Activated T-cell treated with anti-CD3 and anti-CD28 coated beads, Interleukin-2, amount 50 U/mL, for 72 hours (primary cell): Measurements from ENCODE around the gene HS6ST1. TPM values are rescaled to one million over a fixed set of nuclear protein-coding genes. Genes with fewer than 3 reads are reported as not detected.
"Not testable (repeated sequence)": the region's sequence is repeated elsewhere in the genome, so short reads cannot be mapped to it uniquely, and the experiment has no call there.

Source experiments
- ATAC-seq, 2 donors: fragments of 150-1000 bp; cut with Tn5 transposase; replicated peaks in 1 of 2; 2 replicates each; pipeline ENCODE4 v1.10.0; 2021; ENCODE audit warnings: moderate library complexity in 2 of 2, mild to moderate bottlenecking in 1 of 2
- DNase-seq, 2 donors: peaks; one replicate each; pipeline ENCODE4 v3.0.0; 2021 to 2022; ENCODE audit warnings: mixed read lengths in 1 of 2
- H3K27ac Mint-ChIP-seq: one replicate; pipeline ENCODE4 v1.8.0; 2022; ENCODE audit warnings: mild to moderate bottlenecking, moderate library complexity, mixed read lengths
- H3K27me3 Mint-ChIP-seq: one replicate; pipeline ENCODE4 v1.8.0; 2022; ENCODE audit warnings: low read depth, mixed read lengths
- H3K36me3 Mint-ChIP-seq, 2 donors: one replicate each; pipeline ENCODE4 v1.8.0; 2022; ENCODE audit warnings: mixed read lengths in 2 of 2, mild to moderate bottlenecking in 1 of 2; ENCODE audit not compliant: insufficient read depth in 2 of 2
- H3K4me1 Mint-ChIP-seq: one replicate; pipeline ENCODE4 v1.8.0; 2022; ENCODE audit warnings: low read depth, mixed read lengths
- H3K4me3 Mint-ChIP-seq, 2 donors: one replicate each; pipeline ENCODE4 v1.8.0; 2022; ENCODE audit warnings: mild to moderate bottlenecking in 2 of 2, mixed read lengths in 2 of 2, moderate library complexity in 2 of 2
- H3K9me3 Mint-ChIP-seq, 2 donors: one replicate each; pipeline ENCODE4 v1.8.0; 2022; ENCODE audit warnings: mixed read lengths in 2 of 2
- total RNA-seq, 2 donors: library from RNA; stranded (reverse); gene quantifications; one replicate each; pipeline ENCODE4 v1.2.3, GENCODE V29; 2022

Gene HS6ST1
- total RNA-seq, 2 donors from 2014 or later = 10.6 to 11.3 TPM

DNA sequence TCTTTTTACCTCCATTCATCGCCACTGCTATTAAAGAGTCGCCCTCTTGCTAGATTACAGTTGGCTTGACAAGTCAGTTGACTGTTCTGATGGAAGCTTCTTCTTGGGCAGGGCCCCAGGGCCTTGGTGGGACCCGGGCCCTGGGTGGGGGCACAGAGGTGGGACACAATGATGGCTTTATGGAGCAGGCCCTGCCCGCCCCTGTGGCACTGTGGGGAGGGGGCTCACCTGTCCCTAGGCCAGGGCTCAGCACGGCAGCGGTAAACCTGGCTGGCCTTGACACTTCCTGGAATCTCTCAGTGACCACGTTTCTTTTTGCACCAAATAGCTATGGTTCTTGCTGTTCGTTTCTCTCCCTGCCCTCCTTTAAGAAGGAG lies 4.9 kb upstream of the HS6ST1 start:
- Mint-ChIP-seq H3K27me3 (peaks cover 12% of the 10 kb centered on the region), H3K4me3 (peak overlapping the region; percentile 61 to 71), H3K27ac (no peak overlapping the region), H3K4me1 (peaks cover 7% of the 10 kb centered on the region), H3K9me3 (no peaks in the 10 kb centered on the region), H3K36me3 (no peaks in the 10 kb centered on the region)
- DNase-seq (no peak), ATAC-seq (no peak)

DNA sequence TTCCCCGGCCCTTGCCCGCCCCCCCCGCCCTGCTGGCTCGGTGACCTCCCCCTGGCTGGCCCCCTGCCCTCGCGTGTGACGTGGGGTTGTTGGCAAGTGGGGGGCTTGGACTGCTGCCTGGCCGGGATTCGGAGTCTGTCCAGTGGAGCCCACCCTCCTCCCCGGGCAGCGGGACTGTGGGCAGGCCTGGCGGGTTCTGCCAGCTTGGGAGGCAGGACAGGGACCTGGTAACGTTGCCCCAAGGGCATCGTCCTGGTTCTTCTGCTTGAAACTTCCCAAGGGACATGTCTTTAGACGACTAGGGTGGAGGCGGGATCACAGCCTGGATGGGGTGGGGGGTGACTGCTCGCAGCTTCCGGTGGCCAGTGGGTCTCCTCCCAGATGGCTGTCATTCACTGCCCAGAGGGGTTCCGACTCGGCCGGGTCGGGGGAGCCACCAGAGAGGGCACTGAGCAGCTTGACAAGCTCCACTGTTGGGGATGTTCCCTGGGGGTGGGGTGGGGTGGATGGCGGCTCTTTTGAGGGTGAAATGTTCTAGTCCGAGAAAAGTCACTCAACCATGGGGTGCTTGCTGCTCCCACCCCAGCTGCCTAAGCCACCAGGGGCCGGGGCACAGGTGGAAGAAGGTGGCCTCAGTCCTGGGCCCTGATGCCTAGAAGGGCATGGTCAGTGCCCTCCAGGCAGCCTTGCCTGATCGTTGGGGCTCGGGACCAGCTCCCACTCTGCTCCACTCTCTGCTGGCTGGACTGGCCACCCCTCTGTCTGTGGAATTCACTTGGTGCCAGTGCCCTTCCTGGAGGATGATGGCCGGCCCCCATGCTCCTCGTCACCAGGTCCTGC lies 4.3 kb upstream of the HS6ST1 start:
- Mint-ChIP-seq H3K36me3 (no peaks in the 10 kb centered on the region), H3K4me1 (peaks cover 7% of the 10 kb centered on the region), H3K9me3 (no peaks in the 10 kb centered on the region), H3K4me3 (peak overlapping the region; percentile 61 to 71), H3K27ac (no peak overlapping the region), H3K27me3 (peaks cover 12% of the 10 kb centered on the region)
- DNase-seq (no peak), ATAC-seq (no peak)

DNA sequence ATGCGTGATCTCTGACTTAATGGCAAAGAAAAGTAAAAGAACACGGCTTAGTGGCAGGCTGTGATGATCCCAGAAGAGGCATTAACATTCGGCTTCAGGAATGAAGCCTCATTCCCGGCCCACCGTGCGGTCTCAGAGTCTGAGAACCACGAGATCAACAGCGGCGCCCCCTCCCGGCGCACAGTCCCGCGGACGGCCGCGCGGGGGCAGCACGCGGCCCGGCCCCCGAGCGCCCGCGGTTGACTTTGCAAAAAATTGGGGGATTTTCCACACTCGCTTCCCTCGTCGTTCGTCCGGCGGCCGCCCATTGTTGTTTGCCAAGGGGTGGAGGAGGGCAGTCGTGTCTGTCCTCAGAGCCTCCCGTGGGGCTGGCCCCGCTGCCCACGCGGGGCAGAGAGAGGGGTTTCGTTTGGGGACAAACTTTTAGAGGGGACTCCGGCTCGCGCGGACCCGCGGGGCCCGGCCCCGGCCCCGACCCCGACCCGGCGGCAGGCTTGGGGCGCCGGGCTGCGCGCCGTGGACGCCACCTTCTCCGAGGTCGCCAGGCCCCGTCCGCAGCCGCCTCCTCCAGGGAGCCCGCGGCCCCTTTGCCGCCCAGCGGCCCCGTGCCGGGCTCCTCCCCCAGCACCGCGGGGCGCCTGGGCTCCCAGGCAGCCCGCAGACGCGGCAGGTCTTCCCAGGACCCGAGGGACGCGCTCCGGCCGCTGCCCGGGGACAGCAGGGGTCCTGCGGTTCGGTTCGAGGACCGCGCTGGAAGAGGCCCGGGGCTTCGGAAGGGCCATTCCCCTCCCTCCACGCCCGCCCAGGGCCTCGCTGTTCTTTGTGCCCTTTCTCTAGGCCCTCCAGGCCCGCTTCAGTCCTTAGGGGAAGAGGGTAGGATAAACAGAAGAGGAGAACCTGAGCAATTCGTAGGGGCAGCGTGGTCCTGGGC lies 3.4 kb upstream of the HS6ST1 start:
- H3K4me3 Mint-ChIP-seq = peak overlapping the region; percentile 68 to 76
- DNase-seq = peak; percentile 80 to 89
- H3K27ac Mint-ChIP-seq = no peak overlapping the region
- H3K4me1 Mint-ChIP-seq = peaks cover 13% of the 10 kb centered on the region
- peaks cover 12% of the 10 kb centered on the region for H3K27me3 Mint-ChIP-seq
- peak; percentile 43 to 46 for ATAC-seq
- H3K36me3 Mint-ChIP-seq = peaks cover 0 to 1% of the 10 kb centered on the region in 2 donors
- no peaks in the 10 kb centered on the region for H3K9me3 Mint-ChIP-seq

DNA sequence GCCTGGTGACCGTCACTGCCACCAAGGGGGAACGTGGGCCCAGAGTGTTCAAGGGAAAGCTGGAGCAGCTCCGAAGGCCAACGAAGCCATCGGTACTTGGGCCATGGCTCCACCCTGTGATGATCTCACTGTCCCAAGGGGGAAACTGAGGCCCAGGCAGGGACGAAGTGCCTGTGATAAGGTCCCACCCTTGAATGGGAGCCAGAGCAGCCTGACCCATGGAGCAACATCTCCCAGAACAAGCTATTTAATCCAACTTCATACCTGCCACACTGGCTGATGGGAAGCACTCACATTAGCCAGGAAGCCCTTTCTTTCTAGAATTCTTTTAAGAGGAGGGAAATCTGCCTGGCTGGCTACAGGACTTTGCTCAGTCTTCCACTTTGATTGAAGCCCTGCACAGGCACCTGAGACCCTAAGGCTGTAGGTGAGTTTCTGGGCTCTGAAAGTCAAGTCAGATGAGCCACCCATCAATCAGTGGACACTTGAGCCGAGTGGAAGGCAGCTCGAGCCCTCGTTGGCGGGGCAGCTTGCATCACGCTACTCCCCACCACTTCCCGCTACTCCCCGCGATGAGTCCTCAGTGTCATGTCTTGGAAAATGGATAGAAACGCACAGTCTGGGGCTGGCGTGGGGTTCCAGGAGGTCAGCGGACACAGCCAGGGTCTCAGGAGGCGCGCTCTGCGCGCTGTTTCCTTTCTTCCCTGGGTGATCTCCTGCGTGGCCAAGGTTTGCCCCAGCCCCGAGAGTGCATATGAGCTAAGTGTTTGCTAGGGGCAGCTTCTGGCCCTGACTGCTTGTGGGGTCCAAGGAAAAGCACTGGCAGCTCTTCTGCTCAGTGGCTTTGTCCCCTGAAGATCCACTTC lies 2.5 kb upstream of the HS6ST1 start:
- no peaks in the 10 kb centered on the region for H3K9me3 Mint-ChIP-seq
- ATAC-seq = no peak
- peaks cover 0 to 1% of the 10 kb centered on the region in 2 donors for H3K36me3 Mint-ChIP-seq
- H3K4me3 Mint-ChIP-seq = peak overlapping the region; percentile 68 to 76
- DNase-seq = no peak
- no peak overlapping the region for H3K27ac Mint-ChIP-seq
- H3K4me1 Mint-ChIP-seq = peaks cover 22% of the 10 kb centered on the region
- peaks cover 12% of the 10 kb centered on the region for H3K27me3 Mint-ChIP-seq

DNA sequence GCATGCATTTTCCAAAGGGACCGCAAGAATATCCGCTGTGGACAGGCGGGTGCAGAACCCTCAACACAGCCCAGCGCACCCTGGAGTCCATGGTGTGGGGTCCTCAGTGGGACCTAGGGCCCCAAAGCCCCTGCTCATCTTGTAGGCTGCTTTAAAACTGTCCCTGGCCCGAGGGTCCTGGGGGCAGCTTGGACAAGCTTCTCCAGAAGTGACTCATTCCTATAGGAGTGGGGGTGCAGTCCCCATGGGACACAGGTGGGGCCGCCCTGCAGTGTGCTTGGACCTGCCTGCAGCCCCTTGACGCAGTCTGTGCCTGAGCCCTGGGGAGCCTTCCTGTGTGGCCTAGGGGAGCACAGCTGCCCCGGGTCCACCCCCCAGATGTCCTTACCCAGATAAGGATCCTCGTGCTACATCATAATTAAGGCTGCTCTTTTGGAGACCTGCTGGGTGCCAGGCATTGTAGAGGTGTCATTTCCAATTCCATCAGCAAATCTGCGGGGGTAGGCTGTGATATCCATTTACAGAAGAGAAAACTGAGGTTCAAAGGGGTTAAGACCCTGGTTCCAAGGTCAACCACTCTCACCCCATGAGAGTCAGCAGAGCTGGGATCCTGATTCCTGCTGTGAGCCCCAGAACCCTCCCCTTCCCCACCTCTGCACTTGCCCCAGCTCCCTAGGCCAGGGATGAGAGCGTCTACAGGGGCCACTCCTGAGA lies 1.7 kb upstream of the HS6ST1 start:
- Mint-ChIP-seq H3K9me3 (no peaks in the 10 kb centered on the region), H3K4me1 (peaks cover 30% of the 10 kb centered on the region), H3K27me3 (peaks cover 12% of the 10 kb centered on the region), H3K36me3 (peaks cover 0 to 1% of the 10 kb centered on the region in 2 donors), H3K27ac (no peak overlapping the region), H3K4me3 (peak overlapping the region; percentile 11 to 54)
- DNase-seq (no peak), ATAC-seq (no peak)

DNA sequence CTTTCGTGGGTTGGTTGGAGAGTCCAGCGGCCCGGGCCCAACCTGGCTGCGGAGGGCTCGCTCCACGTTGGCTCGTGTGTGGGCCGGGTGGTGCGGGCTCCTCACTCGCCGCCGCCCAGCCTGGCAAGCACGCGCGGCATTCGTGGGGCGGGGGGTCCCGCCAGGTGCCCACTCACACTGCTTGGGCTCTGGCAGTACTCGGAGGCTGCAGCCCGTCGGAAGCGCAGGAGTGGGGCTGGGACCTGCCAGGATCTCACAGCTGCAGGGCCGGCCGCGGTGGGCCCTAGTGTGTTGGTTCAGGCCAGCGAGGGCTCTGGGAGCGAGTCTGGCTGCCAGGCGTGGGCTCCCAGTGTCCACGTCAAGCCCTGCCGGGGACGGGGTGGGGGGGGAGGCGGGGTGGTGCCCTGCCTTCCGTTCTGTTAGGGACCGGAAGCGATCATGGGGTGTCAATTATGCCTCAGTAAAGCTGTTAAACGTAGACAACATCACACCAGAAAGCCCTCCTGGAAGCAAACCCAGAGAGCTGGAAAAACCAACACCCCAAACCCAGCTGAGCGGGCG lies 1.0 kb upstream of the HS6ST1 start:
- H3K4me3 Mint-ChIP-seq = peak overlapping the region; percentile 63 to 69
- DNase-seq = no peak
- H3K27me3 Mint-ChIP-seq = peaks cover 12% of the 10 kb centered on the region
- peaks cover 0 to 1% of the 10 kb centered on the region in 2 donors for H3K36me3 Mint-ChIP-seq
- peaks cover 36% of the 10 kb centered on the region for H3K4me1 Mint-ChIP-seq
- H3K9me3 Mint-ChIP-seq = no peaks in the 10 kb centered on the region
- H3K27ac Mint-ChIP-seq = no peak overlapping the region
- no peak for ATAC-seq

DNA sequence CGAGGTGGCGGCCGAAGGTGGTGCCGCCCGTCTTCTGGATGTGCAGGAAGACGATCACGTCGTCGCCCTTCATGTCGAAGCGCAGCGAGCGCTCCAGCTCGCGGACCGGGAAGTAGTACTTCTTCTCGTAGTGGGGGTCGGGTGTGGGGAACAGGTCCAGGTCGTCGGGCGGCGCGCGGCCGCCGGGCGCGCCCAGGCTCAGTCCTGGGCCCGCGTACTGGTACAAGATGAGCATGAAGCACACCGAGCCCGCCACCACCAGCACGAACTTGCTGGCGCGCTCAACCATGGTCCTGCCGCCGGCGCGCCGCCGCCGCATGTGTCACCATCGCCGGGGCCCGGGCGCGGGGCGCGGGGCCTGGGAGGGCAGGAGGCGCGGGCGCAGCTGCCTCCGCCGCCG lies 423 bp downstream of the HS6ST1 start:
- not testable (repeated sequence) for H3K9me3 Mint-ChIP-seq, H3K27ac Mint-ChIP-seq, H3K36me3 Mint-ChIP-seq
- peak; percentile 40 to 41 for DNase-seq
- H3K27me3 Mint-ChIP-seq = peaks cover 12% of the 10 kb centered on the region
- peak overlapping the region in 1 of 2 donors; percentile 81 for H3K4me3 Mint-ChIP-seq
- H3K4me1 Mint-ChIP-seq = peaks cover 49% of the 10 kb centered on the region
- peak; percentile 33 to 36 for ATAC-seq

DNA sequence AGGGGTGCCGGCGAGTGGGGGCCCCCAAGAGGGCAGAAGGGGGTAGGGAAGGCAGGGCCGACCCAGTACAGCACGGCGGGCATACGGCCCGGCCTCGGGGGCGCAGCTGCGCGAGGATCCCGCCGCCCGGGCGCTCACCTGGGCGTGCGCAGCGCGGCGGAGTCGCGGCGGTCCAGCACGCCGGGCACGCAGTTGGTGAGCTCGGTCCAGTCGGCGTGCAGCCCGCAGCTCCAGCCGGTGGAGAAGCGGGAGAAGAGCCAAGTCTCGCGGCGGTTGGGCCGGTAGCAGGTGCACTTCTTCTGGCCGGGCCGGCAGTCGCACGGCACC lies 806 bp downstream of the HS6ST1 start:
- peaks cover 52% of the 10 kb centered on the region for H3K4me1 Mint-ChIP-seq
- H3K9me3 Mint-ChIP-seq, H3K36me3 Mint-ChIP-seq, DNase-seq, H3K27ac Mint-ChIP-seq: not testable (repeated sequence)
- ATAC-seq = peak in 1 of 2 donors; percentile 4
- H3K4me3 Mint-ChIP-seq = peak overlapping the region; percentile 96 to 98
- H3K27me3 Mint-ChIP-seq = peaks cover 12% of the 10 kb centered on the region

DNA sequence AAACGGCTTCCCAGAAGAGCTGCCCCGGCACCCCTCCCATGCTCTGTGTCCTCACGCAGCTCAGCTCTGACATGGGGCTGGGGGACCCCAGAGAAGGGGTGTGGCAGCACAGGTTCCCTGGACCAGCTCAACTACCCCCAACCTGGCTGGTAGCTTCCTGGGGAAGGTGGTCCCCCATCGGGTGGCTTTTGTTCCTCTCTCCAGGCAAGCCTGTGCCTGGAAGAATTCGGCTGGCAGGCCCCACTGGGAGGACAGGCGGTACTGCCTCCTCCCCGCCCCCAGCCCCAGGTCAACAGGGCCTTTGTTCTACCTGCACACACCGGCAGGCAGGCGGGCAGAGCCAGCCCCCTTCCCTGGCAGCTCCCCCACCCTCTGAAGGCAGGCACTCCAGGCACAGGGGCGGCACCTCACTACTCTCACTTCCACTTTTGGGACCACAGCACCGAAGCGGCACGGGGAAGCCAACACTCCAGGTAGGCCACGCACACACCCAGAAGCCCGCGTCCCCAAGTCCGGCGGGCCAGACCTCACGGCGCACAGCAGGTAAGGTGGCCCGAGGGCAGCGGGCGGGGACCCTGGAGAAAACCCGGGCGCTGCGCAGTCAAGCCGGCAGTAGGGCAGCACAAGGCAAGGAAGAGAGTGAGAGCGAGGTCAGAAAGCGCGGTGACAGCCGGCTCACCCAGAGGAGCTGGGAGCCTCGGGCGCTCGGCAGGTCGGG lies 1.3 kb downstream of the HS6ST1 start:
- Mint-ChIP-seq H3K9me3 (no peaks in the 10 kb centered on the region), H3K4me3 (peak overlapping the region; percentile 96 to 98), H3K27me3 (peaks cover 12% of the 10 kb centered on the region), H3K36me3 (peaks cover 0 to 1% of the 10 kb centered on the region in 2 donors), H3K4me1 (peaks cover 57% of the 10 kb centered on the region), H3K27ac (no peak overlapping the region)
- DNase-seq = peak; percentile 28 to 40
- peak in 1 of 2 donors; percentile 9 for ATAC-seq

DNA sequence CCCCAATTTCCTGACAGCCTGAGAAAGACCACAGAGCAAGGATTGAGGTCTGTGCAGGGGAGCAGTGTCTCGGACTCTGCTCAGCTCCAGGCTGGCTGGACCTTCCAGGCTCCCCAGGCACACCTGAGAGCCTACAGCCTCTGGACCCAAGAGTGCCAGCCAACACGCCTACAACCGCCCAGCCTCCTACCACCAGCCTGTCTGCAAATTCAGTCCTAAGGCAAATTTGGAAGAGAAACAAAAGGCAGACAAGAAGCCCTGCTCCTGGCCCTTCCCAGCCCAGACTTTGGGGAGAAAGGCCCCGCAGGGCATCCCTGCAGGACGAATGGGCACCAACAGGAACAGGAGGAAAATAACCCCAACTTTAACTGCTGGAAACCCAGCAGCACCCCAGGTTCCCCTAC lies 1.9 kb downstream of the HS6ST1 start:
- DNase-seq = no peak
- Mint-ChIP-seq H3K9me3 (no peaks in the 10 kb centered on the region), H3K4me1 (peaks cover 63% of the 10 kb centered on the region), H3K36me3 (peaks cover 0 to 1% of the 10 kb centered on the region in 2 donors), H3K4me3 (peak overlapping the region; percentile 96 to 98), H3K27ac (no peak overlapping the region), H3K27me3 (peaks cover 12% of the 10 kb centered on the region)
- no peak for ATAC-seq

DNA sequence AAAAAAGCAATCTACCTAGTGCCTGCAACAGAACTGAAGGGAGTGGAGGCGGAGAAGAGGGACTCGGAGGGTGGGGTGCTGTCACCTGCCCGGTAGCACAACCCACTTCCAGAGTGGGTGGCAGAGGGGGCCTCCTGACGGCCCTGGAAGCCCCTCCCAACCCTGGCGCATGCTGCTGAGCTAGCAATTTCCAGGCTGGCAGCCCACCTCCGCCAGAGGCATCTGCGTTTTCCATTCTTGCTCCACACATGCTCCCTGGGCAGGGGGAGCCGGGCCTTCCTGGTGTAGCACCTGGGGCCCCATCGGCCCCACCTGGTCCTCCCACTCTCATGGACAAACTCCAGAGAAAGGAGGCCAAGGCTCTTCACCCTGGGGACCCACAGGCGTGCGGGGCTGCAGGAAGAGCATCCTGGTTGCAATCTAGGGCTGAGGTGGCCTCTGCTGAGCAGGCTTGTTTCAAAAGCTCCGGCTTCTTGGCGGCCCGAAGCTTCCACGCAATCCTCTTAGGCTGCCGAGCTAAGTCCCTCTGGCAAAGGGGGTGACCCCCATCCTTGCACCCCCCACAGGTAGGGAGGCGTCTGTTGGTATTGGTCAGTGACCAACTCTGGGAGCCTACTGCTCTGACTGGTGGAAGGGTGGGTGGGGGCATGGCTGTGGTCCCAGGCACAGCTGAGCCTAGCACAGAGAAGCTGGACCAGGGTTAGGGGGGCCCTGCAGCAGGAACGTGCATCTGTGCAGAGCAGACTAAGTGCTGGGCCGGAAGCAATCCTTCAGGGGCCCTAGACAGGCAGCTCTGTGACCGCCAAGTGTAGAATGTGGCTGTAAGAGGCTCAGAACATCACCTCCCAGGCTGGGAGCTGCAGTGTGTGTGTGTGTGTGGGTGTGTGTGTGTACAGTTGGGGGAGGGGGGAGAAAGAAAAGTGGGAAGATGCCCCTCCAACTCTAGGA lies 2.6 kb downstream of the HS6ST1 start:
- no peak for ATAC-seq
- Mint-ChIP-seq H3K27me3 (peaks cover 8% of the 10 kb centered on the region), H3K4me3 (peak overlapping the region; percentile 96 to 98)

More for the DNA sequence above, 2.6 kb downstream of the HS6ST1 start:
- Mint-ChIP-seq H3K27ac (no peak overlapping the region), H3K36me3 (peaks cover 0 to 1% of the 10 kb centered on the region in 2 donors), H3K4me1 (peaks cover 59% of the 10 kb centered on the region), H3K9me3 (no peaks in the 10 kb centered on the region)
- no peak for DNase-seq
